Nucleus accumbens (tissue), 56 donors: ENCODE results near the gene R3HDM2.

ENCODE experiments used
- DNase-seq, 56 donors: peaks; one replicate each; lab custom pipeline; 2025; lab: John Stamatoyannopoulos, UW

Gene R3HDM2

DNA sequence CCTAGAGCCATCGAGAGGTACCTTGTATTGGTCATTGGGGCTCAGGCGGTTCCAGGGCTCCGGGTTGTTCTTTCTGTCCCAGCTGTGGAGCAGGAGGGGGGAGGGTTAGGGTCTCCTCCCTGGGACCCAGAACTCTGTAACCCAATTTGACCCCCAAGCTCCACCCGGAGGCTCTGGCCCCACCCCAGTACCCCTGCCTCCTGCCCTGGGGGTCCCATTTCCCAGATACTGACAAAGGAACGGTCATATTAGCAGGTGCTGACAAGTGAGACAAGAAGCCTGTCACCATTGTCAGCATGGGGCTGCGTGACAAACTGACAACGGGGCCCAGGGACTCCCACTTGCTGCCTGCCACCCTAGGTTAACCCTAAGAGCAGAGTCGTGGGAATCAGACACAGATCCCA lies 195.1 kb downstream of the R3HDM2 start:
- no peak for DNase-seq

DNA sequence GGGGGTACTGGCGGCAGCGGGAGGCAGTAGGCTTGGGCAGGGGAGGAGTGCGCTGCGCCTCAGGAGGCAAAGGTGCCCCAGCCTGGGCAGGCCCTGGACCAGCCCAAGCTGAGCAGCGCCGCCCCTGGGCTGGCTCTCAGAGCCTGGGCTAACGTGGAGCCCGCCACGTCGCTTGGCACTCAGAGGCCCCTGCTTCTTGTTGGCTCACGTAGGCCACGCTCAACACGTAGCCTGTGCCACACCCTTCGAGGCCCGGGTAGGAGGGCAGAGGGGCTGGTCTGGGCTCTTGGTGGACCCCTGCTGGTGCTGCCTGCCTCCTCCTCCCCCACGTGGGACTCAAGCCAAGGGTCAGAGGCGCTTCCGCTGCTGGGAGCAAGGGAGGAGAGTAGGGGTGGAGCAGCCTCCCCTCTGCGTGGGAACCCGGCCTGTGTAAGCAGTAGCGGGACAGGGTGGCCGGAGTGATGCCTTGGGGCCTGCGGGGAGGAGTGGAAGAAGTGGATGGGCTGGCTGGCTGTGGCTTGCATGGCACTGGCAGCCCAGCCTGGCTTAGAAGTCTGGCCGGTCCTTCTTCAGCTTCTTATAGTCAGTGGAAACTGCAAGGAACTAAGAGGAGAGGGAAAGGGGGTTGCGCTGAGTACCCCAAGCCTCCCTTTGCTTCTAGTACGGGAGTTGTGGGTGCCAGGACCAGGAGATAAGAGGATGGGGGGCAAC lies 195.7 kb downstream of the R3HDM2 start:
- DNase-seq, result no peak

DNA sequence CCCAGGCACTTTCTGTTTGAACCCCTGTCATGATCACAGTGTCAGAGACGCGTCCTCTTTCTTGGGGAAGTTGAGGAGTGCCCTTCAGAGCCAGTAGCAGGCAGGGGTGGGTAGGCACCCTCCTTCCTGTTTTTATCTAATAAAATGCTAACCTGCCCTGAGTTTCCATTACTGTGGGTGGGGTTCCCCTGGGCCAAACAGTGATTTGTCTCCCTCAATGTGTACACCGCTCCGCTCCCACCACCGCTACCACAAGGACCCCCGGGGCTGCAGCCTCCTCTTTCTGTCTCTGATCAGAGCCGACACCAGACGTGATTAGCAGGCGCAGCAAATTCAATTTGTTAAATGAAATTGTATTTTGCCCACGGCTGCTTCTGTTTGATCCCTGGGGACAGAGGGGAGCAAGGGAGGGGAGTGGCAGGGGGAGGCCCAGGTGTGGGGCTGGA lies 196.2 kb downstream of the R3HDM2 start:
- DNase-seq, result no peak

DNA sequence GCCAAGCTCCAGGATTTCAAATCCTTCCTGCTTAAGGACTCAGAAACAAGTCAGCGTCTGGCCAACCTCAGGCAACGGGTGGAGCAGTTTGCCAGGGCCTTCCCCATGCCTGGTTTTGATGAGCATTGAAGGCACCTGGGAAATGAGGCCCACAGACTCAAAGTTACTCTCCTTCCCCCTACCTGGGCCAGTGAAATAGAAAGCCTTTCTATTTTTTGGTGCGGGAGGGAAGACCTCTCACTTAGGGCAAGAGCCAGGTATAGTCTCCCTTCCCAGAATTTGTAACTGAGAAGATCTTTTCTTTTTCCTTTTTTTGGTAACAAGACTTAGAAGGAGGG lies 196.6 kb downstream of the R3HDM2 start:
- DNase-seq, result no peak

DNA sequence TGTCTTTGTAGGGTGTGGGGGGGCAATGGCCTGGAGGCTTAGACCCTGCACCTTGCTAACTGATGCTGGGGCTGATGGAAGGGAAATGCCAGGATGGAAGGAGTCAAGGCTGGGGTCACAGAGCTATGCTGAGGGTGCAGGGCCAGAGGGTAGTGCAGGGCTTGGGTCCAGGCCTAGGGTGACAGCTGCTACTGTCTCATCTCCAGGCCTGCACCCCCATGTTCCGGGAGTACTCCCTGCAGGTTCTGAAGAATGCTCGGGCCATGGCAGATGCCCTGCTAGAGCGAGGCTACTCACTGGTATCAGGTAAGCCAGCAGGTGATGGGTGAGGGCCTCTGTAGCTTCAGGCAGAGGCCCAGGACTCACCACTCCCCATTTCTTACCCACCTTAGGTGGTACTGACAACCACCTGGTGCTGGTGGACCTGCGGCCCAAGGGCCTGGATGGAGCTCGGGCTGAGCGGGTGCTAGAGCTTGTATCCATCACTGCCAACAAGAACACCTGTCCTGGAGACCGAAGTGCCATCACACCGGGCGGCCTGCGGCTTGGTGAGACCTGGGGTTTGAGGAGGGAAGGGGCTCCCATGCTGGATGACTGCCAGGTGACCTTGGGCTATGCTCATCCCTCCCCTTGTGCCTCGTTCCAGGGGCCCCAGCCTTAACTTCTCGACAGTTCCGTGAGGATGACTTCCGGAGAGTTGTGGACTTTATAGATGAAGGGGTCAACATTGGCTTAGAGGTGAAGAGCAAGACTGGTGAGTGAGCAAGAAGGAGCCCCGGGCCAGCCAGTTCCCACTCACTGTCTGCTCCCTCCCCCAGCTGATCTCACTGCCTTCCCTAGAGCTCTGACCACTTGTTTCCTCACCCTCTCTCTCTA lies 197.2 kb downstream of the R3HDM2 start:
- no peak for DNase-seq

DNA sequence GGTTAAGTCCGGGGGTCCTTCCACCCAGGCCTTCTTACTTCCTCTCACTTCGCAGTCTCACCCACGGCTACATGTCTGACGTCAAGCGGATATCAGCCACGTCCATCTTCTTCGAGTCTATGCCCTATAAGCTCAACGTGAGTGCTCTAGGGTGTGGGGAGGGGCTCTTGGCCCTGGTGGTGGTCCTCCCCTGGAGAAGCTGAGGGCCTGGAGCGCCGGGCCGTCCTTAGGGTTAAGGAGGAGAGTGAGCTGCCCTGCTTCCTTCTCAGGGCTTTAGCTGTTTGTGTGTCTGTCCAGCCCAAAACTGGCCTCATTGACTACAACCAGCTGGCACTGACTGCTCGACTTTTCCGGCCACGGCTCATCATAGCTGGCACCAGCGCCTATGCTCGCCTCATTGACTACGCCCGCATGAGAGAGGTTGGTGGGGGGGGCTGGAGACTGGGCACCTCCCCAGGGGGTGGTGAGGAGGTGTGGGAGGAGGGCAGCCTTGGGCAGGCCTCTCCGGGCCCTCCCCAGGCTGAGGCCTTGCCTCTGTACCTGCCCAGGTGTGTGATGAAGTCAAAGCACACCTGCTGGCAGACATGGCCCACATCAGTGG lies 198.6 kb downstream of the R3HDM2 start:
- DNase-seq, result no peak

DNA sequence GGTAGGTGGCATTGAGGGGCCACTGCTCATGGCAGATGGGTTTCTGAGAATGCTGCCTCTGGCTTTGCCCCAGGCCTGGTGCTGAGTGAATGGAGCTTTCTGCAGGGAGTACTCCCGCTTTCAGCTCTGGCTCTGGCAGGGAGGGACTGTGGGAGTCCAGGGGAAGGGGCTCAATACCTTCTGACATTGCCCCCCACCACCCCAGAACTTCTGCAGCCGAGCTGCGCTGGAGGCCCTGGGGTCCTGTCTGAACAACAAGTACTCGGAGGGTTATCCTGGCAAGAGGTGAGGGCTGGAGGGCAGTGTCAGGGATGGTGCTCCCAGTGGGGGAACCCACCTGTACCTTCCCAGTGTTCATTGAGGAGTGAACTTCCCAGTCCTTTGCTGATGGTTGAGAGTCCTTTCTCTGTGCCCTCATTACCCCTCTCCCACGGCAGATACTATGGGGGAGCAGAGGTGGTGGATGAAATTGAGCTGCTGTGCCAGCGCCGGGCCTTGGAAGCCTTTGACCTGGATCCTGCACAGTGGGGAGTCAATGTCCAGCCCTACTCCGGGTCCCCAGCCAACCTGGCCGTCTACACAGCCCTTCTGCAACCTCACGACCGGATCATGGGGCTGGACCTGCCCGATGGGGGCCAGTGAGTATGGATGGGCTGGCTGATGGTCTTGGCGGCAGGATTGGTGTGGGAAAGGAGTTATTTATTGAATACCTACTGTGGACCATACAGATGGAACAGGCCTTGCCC lies 199.4 kb downstream of the R3HDM2 start:
- DNase-seq, result no peak

DNA sequence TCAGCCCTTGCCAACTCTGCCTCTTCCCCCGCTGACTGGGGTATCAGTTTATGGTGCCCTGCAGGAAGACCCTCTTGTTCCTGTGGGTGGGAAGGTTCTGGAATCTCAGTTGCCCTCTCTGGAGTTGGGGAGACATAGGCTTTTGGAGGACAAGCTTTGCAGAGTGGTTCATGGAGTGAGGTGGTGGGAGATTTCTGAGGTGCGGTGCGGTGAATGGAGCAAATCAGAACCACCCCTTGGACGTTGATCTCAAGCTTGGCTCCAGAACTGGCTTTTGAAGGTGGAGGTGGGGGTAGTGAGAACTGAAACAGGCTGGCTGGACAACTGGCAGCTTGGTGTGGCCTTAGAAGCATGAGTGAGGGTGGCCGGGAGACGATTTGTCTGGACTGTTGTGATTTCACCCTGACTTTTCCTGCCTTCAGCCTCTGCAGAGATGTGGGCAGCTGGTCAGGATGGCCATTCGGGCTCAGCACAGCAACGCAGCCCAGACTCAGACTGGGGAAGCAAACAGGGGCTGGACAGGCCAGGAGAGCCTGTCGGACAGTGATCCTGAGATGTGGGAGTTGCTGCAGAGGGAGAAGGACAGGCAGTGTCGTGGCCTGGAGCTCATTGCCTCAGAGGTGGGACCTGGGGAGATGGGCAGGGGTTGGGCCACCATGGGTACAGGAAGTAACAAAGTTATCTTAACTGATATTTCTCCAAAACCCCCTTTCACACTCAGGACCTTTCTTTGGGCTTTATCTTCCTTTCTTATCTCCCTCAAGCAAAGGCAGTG lies 200.3 kb downstream of the R3HDM2 start:
- no peak for DNase-seq

DNA sequence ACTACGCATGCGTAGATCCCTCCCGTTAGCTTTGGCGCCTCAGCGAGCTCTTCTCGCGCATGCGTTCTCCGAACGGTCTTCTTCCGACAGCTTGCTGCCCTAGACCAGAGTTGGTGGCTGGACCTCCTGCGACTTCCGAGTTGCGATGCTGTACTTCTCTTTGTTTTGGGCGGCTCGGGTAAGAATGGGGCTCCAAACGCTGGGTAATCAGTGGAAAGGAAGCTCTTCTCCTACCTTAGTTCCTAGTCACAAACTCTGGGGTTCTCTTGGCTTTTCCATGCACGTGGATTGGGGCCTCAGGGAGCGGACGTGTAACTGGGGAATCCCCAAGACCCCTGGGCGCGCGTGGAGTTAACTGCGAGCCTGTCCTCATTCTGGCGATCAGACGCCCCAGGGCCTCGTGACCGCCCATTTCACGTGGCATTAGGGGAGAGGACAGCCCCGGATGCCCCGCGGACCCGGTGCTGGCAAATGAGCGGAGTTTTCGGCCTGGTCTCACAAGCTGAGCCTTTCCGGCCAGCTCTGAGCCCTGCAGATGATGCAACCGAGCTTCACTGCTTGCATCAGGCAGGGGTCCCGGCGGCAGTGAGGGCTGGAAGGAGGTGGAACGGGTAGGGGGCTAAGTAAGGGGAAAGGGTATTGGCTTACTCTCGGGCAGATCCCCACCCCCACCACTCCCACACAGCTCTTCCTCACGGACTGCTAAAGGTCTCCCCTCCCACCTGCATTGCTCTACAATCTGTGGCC lies 201.0 kb downstream of the R3HDM2 start, which contains the start of gene SHMT2:
Gene SHMT2 (plus strand): TSS at position 78 of the 747 bp plus-strand sequence. CDS start 68 bp downstream, at position 146.
- DNase-seq, result peak in 55 of 56 donors; percentile 47 to 94 (median 85)

DNA sequence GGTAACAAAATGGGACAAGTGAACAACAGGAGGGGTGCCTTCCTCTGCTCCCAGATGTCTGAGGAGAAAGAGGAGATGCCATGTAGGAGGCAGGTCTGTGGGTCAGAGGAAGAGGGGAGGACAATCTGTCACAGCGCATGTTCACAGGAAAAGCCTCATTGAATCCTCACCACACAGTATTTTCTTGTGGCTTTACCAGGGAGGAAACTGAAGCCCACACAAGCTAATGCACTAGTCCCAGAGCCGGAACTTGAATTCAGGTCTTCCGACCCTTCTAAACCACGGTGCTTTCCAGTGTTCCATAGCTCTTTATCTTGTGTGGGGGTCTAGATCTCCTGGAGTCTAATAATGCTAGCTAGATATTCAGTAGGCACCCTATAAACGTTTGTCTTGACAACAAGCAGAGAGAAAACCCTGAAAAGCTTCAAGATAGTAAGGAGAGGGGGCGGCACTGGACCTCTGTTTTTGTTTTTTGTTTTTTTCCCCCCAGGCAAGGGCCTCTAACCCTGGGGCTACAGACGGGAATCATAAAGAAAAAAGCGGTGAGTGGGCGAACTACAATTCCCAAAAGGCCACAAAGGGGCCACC lies 201.7 kb downstream of the R3HDM2 start:
- DNase-seq, result no peak

DNA sequence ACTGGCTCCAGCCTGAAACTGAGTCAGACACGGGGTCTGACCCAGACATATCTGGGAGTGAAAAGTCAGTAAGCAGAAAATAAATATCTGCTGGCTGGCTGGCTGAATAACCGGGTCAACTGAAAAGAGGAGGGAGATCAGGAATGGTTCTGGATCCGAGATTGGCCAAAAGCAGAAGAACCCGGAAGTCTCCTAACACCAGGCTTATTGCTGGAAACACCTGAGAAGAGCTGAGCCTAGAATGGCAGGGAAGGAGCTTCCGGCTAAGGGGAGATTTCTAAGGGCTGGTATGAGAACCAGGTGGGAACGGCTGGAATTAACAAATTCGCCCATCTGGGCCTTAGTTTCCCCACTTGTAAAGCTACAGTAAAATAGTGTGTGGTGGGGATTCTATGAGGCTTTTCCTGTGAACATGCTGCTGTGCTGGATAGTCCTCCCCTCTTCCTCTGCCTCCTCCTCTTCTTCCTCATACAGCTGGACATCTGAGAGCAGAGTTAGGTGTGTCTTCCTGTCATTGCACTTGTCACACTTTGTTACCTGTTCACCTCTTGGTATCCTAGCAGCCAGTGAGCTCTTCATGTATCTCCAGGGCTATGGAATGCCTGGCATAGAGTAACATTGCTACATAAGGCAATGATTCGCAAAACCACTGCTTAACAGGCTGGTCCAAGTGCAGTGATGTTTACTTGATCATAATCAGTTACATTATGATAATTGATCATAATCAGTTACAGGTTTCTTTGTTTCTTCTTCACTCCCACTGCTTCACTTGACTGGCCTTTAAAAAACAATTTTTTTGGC lies 203.3 kb downstream of the R3HDM2 start:
- DNase-seq, result no peak

DNA sequence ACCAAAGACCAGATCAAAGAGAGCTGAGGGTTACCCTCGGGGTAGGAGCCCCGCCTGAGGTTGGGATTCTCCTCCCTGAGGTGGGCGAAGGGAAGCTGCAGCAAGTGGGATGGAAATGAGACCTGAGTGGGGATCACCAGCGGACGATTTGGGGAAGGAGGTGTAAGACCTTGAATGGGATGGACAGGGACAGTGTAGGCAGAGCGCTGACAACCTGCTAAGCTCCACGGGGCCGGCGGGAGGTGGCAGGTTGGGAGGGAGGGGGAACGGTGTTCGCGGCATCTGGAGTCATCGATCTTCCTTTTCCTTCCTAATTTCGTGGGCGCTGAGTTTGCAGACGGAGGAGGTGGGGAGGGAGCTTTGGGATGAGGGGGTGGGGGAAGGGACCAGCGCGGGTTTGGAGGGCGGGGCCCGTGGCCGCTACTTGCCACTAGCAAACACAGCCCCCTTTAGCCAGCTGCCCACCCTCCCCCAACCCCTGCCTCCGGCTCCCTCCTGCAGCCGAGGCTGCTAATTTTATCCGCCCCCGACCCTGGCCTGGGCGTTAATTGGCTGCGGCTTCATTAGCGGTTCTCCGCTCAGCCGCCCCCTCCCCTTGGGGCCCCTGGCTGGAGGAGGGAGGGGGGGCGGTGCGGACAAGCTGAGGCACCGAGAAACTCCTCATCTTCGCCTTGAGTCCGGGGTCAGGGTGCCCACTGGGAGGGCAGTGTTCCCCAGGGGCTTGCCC lies 204.1 kb downstream of the R3HDM2 start:
- DNase-seq, result peak in 1 of 56 donors; percentile 45

DNA sequence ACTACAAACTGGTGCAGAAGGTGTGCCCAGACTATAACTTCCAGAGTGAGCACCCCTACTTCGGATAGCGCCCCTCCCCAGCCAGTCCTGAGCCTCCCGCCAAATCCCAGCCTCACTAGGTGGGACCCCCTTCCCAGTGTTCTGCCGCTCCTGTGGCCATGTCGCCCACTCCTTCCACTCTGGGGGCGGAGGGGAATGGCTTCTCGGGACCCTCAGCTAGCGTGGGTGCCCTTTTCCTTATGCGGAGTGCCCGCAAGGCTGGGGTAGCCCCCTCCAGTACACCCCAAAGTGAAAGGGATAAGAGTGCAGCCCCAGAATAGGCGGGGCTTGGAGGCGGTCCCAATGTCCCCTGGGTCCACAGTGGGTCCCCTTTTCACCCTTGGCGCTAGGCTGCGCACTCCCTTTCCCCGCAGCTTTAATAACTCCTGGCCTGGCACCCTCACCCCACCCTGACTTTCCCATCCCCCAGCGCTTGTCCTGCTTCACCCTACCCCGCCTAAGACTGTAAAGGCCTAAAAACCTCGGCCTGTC lies 205.1 kb downstream of the R3HDM2 start:
- DNase-seq, result no peak

DNA sequence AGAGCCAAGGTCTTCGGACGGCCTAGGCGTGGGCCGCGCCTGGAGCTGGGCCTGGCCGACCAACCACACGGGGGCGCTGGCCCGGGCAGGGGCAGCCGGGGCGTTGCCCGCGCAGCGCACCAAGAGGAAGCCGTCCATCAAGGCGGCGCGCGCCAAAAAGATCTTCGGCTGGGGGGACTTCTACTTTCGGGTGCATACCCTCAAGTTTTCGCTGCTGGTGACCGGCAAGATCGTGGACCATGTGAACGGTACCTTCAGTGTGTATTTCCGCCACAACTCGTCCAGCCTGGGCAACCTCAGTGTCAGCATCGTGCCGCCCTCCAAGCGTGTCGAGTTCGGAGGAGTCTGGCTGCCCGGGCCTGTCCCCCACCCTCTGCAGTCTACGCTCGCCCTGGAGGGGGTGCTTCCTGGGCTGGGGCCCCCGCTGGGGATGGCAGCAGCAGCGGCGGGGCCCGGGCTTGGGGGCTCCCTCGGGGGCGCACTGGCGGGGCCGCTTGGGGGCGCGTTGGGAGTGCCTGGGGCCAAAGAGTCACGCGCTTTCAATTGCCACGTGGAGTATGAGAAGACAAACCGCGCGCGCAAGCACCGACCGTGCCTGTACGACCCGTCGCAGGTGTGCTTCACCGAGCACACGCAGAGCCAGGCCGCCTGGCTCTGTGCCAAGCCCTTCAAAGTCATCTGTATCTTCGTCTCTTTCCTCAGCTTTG lies 205.7 kb downstream of the R3HDM2 start:
- peak in 1 of 56 donors; percentile 20 for DNase-seq

DNA sequence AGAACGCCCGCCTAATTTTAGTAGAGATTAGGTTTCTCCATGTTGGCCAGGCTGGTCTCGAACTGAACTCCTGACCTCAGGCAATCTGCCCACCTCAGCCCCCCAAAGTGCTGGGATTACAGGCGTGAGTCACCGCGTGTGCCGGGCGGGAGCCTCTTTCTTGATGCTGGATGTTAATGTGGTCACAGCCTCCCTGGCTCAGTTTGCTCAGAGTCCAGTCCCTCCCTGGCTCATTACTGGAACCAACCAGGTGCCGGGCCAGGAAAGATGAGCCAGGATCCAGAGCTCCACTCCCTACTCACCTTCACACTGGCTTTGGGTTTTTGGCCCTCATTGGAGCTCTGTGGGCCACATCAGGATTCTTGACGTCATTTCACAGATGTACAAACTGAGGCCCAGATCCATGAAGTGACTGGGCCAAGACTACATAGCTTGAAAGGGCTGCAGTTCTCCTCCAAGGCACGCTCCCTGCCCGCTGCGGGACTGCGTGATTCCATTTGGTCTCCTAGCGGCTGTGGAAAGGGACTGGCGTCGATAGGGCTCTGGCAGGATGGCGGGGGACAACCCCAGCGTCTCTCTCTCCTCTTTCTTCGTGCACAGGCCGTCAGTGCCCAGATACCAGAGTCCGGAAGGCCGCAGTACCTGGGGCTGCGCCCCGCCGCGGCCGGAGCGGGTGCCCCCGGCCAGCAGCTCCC lies 206.4 kb downstream of the R3HDM2 start:
- no peak for DNase-seq
